Measurements from ENCODE around the gene RABGAP1L. TPM values are rescaled to one million over a fixed set of nuclear protein-coding genes. Genes with fewer than 3 reads are reported as not detected.
"Not testable (repeated sequence)": the region's sequence is repeated elsewhere in the genome, so short reads cannot be mapped to it uniquely, and the experiment has no call there.

The RABGAP1L gene
- total RNA-seq, 4 donors from 2014 or later: 48.2 to 102 (median 59.1) TPM

DNA sequence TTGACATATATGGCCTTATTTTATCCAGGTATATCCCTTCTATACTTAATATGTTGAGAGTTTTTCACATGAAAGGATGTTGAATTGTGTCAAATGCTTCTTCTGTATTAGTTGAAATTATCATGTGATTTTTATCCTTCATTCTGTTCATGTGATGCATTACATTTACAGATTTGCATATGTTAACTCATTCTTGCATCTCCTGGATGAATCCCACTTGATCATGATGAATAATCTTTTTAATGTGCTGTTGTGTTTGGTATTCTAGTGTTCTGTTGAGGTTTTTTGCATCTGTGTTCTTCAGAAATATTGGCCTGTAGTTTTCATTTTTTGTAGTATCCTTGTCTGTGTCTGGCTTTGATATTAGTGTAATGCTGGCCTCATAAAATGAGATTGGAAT lies 150.2 kb downstream of the RABGAP1L start:
- Histone ChIP-seq H3K27ac (no peak overlapping the region), H3K36me3 (peaks cover 10% of the 10 kb centered on the region), H3K9me3 (peaks cover 6% of the 10 kb centered on the region), H3K27me3 (no peaks in the 10 kb centered on the region), H3K4me1 (no peaks in the 10 kb centered on the region), H3K4me3 (no peak overlapping the region)
- no peak for DNase-seq (ENCODE audit: low spot score in 2 of 2)
- TF ChIP-seq POLR2A (IDR thresholded peaks at IDR 0.05) (no peak), POLR2AphosphoS5 (IDR thresholded peaks at IDR 0.05) (no peak), CTCF (IDR thresholded peaks at IDR 0.05) (no peak), EP300 (IDR thresholded peaks at IDR 0.05) (no peak)

DNA sequence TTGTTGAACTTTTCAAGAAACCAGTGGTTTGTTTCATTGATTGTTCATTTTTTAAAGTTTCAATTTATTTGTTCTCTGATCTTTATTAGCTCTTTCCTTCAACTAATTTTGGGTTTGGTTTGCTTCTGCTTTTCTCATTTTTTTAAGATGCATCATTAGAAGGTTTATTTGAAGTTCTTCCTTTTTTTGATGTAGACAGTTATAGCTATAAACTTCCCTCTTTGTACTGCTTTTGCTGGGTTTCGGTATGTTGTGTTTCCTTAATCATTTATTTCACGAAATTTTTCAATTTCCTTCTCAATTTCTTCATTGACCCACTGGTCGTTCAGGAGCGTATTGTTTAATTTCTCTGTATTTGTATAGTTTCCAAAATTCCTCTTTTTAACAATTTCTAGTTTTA lies 155.1 kb downstream of the RABGAP1L start:
- H3K27ac ChIP-seq: no peak overlapping the region
- H3K36me3 ChIP-seq: peaks cover 11% of the 10 kb centered on the region
- no peaks in the 10 kb centered on the region for H3K4me1 ChIP-seq
- peaks cover 23% of the 10 kb centered on the region for H3K9me3 ChIP-seq
- no peak for DNase-seq (ENCODE audit: low spot score in 2 of 2)
- no peak for TF ChIP-seq POLR2A (IDR thresholded peaks at IDR 0.05)
- TF ChIP-seq CTCF (IDR thresholded peaks at IDR 0.05): no peak
- TF ChIP-seq EP300 (IDR thresholded peaks at IDR 0.05): no peak
- no peak for TF ChIP-seq POLR2AphosphoS5 (IDR thresholded peaks at IDR 0.05)
- no peak overlapping the region for H3K4me3 ChIP-seq
- 91% methylated on average over 4 of the region's 4 CpGs for WGBS
- H3K27me3 ChIP-seq: no peaks in the 10 kb centered on the region

DNA sequence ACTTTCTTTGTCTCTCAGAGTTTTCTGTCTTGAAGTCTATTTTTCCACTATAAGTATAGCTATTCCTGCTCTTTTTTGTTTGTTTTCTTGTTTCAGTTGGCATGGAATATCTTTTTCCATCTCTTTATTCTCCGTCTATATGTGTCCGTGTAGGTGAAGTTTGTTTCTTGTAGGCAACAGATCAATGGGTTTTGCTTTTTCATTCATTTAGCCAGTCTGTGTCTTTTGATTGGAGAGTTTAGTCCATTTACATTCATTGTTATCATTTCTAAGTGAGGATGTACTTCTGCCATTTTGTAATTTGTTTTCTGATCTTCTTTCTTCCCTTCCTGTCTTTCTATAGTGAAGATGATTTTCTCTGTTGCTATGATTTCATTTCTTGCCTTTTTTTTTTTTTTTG lies 155.9 kb downstream of the RABGAP1L start:
- Histone ChIP-seq H3K36me3 (peaks cover 16% of the 10 kb centered on the region), H3K9me3 (peaks cover 23% of the 10 kb centered on the region), H3K27ac (no peak overlapping the region), H3K4me3 (no peak overlapping the region), H3K27me3 (no peaks in the 10 kb centered on the region), H3K4me1 (no peaks in the 10 kb centered on the region)
- WGBS: 100% methylated on average over 2 of the region's 2 CpGs
- DNase-seq (ENCODE audit: low spot score in 2 of 2): no peak
- TF ChIP-seq POLR2A (IDR thresholded peaks at IDR 0.05): no peak
- no peak for TF ChIP-seq CTCF (IDR thresholded peaks at IDR 0.05)
- no peak for TF ChIP-seq POLR2AphosphoS5 (IDR thresholded peaks at IDR 0.05)
- no peak for TF ChIP-seq EP300 (IDR thresholded peaks at IDR 0.05)

DNA sequence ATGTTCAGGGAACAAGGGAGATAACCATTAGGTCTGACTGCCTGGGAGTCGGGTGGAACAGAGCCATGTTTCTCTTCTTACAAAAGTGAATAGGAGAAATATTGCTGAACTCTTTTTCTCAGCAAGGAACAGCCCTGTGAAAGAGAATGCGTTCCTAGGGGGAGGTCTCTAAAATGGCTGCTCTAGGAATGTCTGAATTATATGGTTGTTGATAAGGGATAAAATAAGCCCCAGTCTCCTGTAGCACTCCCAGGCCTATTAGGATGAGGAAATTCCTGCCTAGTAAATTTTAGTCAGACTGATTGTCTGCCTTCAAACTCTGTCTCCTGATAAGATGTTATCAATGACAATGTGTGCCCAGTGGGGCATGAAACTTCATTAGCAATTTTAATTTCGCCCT lies 161.6 kb downstream of the RABGAP1L start:
- not testable (repeated sequence) for H3K27ac ChIP-seq; H3K27me3 ChIP-seq; H3K4me3 ChIP-seq; DNase-seq (ENCODE audit: low spot score in 2 of 2); H3K4me1 ChIP-seq
- H3K36me3 ChIP-seq: peaks cover 20% of the 10 kb centered on the region
- WGBS: 97% methylated on average over 3 of the region's 3 CpGs
- peaks cover 15% of the 10 kb centered on the region for H3K9me3 ChIP-seq

GRCh38 chr1:174322202-174322862 lies 163.0 kb downstream of the RABGAP1L start:
- DNase-seq (ENCODE audit: low spot score in 2 of 2): no peak
- TF ChIP-seq POLR2AphosphoS5 (IDR thresholded peaks at IDR 0.05): no peak
- no peak for TF ChIP-seq CTCF (IDR thresholded peaks at IDR 0.05)
- TF ChIP-seq POLR2A (IDR thresholded peaks at IDR 0.05): no peak
- TF ChIP-seq EP300 (IDR thresholded peaks at IDR 0.05): no peak
- peaks cover 13% of the 10 kb centered on the region for H3K9me3 ChIP-seq
- H3K27me3 ChIP-seq: no peaks in the 10 kb centered on the region
- H3K27ac ChIP-seq: no peak overlapping the region
- H3K4me1 ChIP-seq: no peaks in the 10 kb centered on the region
- peaks cover 13% of the 10 kb centered on the region for H3K36me3 ChIP-seq
- WGBS: 71% methylated on average over 1 of the region's 1 CpG
- no peak overlapping the region for H3K4me3 ChIP-seq

DNA sequence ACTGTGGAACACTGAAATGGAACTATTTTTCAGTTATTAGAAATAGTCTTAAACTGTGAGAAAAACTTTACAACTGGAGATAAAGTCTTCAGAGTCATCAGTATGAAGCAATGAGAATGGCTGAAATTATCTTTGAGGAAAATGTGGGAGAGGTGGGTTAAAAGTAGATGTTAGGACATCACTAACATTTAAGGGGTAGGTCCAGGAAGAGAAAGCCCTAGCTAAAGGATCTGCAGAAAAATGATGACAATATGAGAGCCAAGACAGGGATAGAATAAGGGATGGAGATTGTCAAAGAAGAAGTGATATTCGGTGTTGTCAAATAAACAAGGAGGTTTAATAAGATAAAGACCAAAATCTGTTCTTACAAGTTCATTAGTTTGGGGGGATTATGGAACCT lies 165.2 kb downstream of the RABGAP1L start:
- Histone ChIP-seq H3K9me3 (peaks cover 13% of the 10 kb centered on the region), H3K4me1 (no peaks in the 10 kb centered on the region), H3K36me3 (peaks cover 10% of the 10 kb centered on the region), H3K27ac (no peak overlapping the region), H3K4me3 (no peak overlapping the region), H3K27me3 (no peaks in the 10 kb centered on the region)
- 97% methylated on average over 1 of the region's 1 CpG for WGBS
- DNase-seq (ENCODE audit: low spot score in 2 of 2): no peak
- TF ChIP-seq CTCF (IDR thresholded peaks at IDR 0.05) (no peak), POLR2A (IDR thresholded peaks at IDR 0.05) (no peak)
